Measurements from ENCODE around the gene SCN10A.

DNA sequence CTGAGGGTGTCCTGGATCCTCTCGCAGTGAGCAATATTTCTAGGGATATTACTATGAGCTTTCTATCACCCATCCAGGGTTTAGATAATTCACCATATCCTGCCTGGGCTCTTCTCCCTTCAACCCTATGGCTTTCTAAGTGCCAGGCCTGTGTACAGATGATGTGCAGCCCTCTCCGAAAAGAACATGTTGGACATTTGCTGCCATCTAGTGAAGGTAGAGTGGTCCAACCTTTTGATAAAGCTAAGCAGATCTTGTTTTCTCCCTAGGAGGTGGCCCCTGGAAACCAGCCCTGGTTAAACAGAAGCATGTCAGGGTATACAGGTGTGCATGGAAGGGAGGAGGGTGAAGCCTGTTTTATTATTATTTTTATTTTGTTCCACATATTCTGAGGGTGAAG is 27.9 kb upstream of the SCN10A start:
- TF ChIP-seq, protein P1, sequence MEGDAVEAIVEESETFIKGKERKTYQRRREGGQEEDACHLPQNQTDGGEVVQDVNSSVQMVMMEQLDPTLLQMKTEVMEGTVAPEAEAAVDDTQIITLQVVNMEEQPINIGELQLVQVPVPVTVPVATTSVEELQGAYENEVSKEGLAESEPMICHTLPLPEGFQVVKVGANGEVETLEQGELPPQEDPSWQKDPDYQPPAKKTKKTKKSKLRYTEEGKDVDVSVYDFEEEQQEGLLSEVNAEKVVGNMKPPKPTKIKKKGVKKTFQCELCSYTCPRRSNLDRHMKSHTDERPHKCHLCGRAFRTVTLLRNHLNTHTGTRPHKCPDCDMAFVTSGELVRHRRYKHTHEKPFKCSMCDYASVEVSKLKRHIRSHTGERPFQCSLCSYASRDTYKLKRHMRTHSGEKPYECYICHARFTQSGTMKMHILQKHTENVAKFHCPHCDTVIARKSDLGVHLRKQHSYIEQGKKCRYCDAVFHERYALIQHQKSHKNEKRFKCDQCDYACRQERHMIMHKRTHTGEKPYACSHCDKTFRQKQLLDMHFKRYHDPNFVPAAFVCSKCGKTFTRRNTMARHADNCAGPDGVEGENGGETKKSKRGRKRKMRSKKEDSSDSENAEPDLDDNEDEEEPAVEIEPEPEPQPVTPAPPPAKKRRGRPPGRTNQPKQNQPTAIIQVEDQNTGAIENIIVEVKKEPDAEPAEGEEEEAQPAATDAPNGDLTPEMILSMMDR (IDR thresholded peaks at IDR 0.05): no peak
- TF ChIP-seq, protein P2, sequence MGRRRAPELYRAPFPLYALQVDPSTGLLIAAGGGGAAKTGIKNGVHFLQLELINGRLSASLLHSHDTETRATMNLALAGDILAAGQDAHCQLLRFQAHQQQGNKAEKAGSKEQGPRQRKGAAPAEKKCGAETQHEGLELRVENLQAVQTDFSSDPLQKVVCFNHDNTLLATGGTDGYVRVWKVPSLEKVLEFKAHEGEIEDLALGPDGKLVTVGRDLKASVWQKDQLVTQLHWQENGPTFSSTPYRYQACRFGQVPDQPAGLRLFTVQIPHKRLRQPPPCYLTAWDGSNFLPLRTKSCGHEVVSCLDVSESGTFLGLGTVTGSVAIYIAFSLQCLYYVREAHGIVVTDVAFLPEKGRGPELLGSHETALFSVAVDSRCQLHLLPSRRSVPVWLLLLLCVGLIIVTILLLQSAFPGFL (CRISPR knock-in tag; IDR thresholded peaks at IDR 0.05; ENCODE audit: borderline replicate concordance): no peak
- TF ChIP-seq E2F4 (CRISPR knock-in tag; IDR thresholded peaks at IDR 0.05; ENCODE audit: borderline replicate concordance, low read depth) (no peak), STAT6 (CRISPR knock-in tag; conservative IDR thresholded peaks at IDR 0.05; ENCODE audit: low read depth) (no peak), ZNF512 (CRISPR knock-in tag; IDR thresholded peaks at IDR 0.05; ENCODE audit: borderline replicate concordance) (no peak), ELF4 (CRISPR knock-in tag; IDR thresholded peaks at IDR 0.05; ENCODE audit: low read depth) (no peak), NR3C1 (CRISPR knock-in tag; conservative IDR thresholded peaks at IDR 0.05; ENCODE audit: low read depth) (no peak), SMAD4 (CRISPR knock-in tag; IDR thresholded peaks at IDR 0.05) (no peak), MLX (CRISPR knock-in tag; IDR thresholded peaks at IDR 0.05) (no peak), CDX4 (CRISPR knock-in tag; IDR thresholded peaks at IDR 0.05; ENCODE audit: borderline replicate concordance) (no peak)
- TF ChIP-seq, protein P3, sequence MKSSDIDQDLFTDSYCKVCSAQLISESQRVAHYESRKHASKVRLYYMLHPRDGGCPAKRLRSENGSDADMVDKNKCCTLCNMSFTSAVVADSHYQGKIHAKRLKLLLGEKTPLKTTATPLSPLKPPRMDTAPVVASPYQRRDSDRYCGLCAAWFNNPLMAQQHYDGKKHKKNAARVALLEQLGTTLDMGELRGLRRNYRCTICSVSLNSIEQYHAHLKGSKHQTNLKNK (CRISPR knock-in tag; IDR thresholded peaks at IDR 0.05): no peak
- TF ChIP-seq, protein P4, sequence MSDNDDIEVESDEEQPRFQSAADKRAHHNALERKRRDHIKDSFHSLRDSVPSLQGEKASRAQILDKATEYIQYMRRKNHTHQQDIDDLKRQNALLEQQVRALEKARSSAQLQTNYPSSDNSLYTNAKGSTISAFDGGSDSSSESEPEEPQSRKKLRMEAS (CRISPR knock-in tag; IDR thresholded peaks at IDR 0.05): no peak
- TF ChIP-seq, protein P5, sequence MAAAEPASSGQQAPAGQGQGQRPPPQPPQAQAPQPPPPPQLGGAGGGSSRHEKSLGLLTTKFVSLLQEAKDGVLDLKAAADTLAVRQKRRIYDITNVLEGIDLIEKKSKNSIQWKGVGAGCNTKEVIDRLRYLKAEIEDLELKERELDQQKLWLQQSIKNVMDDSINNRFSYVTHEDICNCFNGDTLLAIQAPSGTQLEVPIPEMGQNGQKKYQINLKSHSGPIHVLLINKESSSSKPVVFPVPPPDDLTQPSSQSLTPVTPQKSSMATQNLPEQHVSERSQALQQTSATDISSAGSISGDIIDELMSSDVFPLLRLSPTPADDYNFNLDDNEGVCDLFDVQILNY (CRISPR knock-in tag; IDR thresholded peaks at IDR 0.05): no peak
